ENCODE results near the gene SPATA2L. TPM values are rescaled to one million over a fixed set of nuclear protein-coding genes. Genes with fewer than 3 reads are reported as not detected.

SPATA2L gene
- total and polyA plus RNA-seq, 2 of the 13 experiments (the other 11 are each of a cell fraction or from before 2014, with no cell fraction given): 9.1 to 20.7 TPM

- TF ChIP-seq SALL2 (CRISPR knock-in tag; IDR thresholded peaks at IDR 0.05) (peak; percentile 56; the same call in 1 of the 2 replicates), HINFP (CRISPR knock-in tag; IDR thresholded peaks at IDR 0.05; ENCODE audit: low read depth) (peak; percentile 72; the same call in 1 of the 2 replicates), RNF2 (conservative IDR thresholded peaks at IDR 0.05; ENCODE audit: low read depth) (peak; percentile 44; the same call in 1 of the 2 replicates), ZZZ3 (CRISPR knock-in tag; IDR thresholded peaks at IDR 0.05; ENCODE audit: borderline replicate concordance) (0 out of 2 replicates have a peak, but pooled peaks have one; percentile 4), ATF7-NPFF (CRISPR knock-in tag; IDR thresholded peaks at IDR 0.05; ENCODE audit: low read depth) (peak; percentile 40; the same call in 1 of the 2 replicates), HNRNPLL (IDR thresholded peaks at IDR 0.05; ENCODE audit: low read depth, low read length, poor library complexity, severe bottlenecking) (peak; percentile 52), CHD2 (IDR thresholded peaks at IDR 0.05; ENCODE audit: low read depth, low read length) (peak; percentile 84), CTCF (CRISPR knock-in tag; IDR thresholded peaks at IDR 0.05) (no peak), ZSCAN21 (CRISPR knock-in tag; IDR thresholded peaks at IDR 0.05; ENCODE audit: borderline replicate concordance) (0 out of 2 replicates have a peak, but pooled peaks have one; percentile 13), TCF12 (IDR thresholded peaks at IDR 0.05) (no peak), TCF12 (CRISPR knock-in tag; IDR thresholded peaks at IDR 0.05) (0 out of 2 replicates have a peak, but pooled peaks have one; percentile 34), MXD1 (CRISPR knock-in tag; IDR thresholded peaks at IDR 0.05) (peak; percentile 9; the same call in 1 of the 2 replicates), ZNF678 (CRISPR knock-in tag; IDR thresholded peaks at IDR 0.05) (0 out of 2 replicates have a peak, but pooled peaks have one; percentile 6), ZNF800 (CRISPR knock-in tag; IDR thresholded peaks at IDR 0.05) (peak; percentile 56; the same call in 1 of the 2 replicates), ZNF777 (CRISPR knock-in tag; IDR thresholded peaks at IDR 0.05) (peak; percentile 78), RBFOX2 (IDR thresholded peaks at IDR 0.05; ENCODE audit: low read depth, low read length) (peak; percentile 12; the same call in 1 of the 2 replicates), BCL6 (CRISPR knock-in tag; IDR thresholded peaks at IDR 0.05) (peak; percentile 72), SP2 (CRISPR knock-in tag; IDR thresholded peaks at IDR 0.05) (0 out of 2 replicates have a peak, but pooled peaks have one; percentile 30), HMG20A (CRISPR knock-in tag; IDR thresholded peaks at IDR 0.05; ENCODE audit: borderline replicate concordance) (0 out of 2 replicates have a peak, but pooled peaks have one; percentile 17), ETV5 (CRISPR knock-in tag; IDR thresholded peaks at IDR 0.05; ENCODE audit: borderline replicate concordance) (0 out of 2 replicates have a peak, but pooled peaks have one; percentile 7), ZNF816 (CRISPR knock-in tag; IDR thresholded peaks at IDR 0.05; ENCODE audit: borderline replicate concordance) (0 out of 2 replicates have a peak, but pooled peaks have one; percentile 9), ZNF652 (CRISPR knock-in tag; IDR thresholded peaks at IDR 0.05; ENCODE audit: borderline replicate concordance, low read depth) (0 out of 2 replicates have a peak, but pooled peaks have one; percentile 26), ZFP82 (CRISPR knock-in tag; IDR thresholded peaks at IDR 0.05; ENCODE audit: borderline replicate concordance) (peak; percentile 80; the same call in 1 of the 2 replicates)
Measured at GRCh38 chr16:89721546-89722391, 20.3 kb upstream of the SPATA2L start (continued).
